HG03432 (cell line): Measurements from ENCODE around the gene ZNF462.
A peak's percentile ranks its signal among the peaks of the same experiment; 100 is the strongest.

Source experiments
- ATAC-seq: cut with Tn5 transposase; IDR thresholded peaks from one replicate; pipeline ENCODE4 v1.9.1; 2021; ENCODE audit warnings: mild to moderate bottlenecking, moderate library complexity; ENCODE audit not compliant: unreplicated experiment

ZNF462 gene

DNA sequence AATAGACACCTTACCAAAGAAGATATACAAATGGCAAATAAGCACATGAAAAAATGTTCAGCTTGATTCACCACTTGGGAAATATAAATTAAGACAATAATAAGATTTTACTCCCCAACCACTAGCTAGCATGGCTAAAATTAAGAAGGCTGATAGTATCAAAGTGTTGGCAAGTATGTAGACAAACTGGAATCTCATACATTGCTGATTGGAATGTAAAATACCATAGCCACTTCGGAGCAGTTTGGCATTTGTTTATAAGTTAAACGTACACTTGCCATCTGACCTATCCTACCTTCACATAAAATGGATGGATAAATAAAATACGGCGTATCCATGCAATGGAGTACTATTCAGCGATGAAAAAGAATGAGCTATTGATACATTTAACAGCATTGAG, 129.2 kb downstream of the ZNF462 start:
- ATAC-seq, result no peak

DNA sequence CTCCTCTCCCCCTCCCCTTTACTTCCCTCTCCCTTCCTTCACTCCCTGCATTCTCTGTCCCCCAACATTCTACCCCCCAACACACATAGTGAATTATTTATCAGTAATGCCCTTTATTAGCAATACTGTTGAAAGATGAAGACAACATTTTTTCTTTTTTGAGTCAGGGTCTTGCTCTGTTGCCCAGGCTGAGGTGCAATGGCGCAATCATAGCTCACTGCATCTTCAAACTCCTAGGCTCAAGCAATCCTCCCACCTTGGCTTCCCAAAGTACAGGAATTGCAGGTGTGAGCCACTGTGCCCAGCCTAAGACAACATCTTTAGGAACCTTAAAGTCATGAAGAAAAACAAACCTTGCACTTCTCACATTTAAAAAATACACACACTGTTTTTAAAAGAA, 130.6 kb downstream of the ZNF462 start:
- no peak for ATAC-seq

DNA sequence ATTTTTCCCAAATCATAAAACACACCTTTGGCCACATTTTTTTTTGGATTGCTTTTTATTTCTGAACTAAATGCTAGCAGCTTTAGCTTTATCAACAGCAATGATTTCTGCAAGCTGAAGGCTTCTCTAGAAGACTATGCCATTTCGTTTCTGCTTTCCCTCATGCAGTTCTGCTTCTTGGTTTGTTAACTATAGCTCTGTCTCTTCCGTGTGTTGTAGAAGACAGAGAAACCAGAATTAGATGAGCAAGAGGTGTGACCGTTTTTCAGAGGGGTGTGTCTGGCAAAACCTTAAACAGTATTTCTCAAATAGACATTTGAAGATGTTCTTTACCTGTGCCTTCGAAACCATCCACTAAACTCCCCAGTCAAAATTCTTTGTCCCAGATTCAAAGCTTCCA, 131.5 kb downstream of the ZNF462 start:
- ATAC-seq, result no peak

GRCh38 chr9:107000218-107000617, 137.3 kb downstream of the ZNF462 start:
- no peak for ATAC-seq

DNA sequence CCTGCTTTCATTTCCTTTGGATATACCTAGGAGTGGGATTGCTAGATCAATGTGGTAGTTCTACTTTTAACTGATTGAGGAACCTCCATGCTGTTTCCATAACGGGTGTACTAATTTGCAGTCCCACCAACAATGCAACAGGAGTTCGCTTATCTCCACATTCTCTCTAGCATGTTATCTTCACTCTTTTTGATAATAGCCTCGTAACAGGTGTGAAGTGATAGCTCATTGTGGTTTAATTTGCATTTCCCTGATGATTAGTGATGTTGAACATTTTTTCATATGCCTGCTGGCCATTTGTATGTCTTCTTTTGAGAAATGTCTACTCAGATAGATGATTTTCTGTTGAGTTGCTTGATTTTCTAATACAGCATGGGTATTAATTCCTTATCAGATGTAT, 142.2 kb downstream of the ZNF462 start:
- no peak for ATAC-seq

DNA sequence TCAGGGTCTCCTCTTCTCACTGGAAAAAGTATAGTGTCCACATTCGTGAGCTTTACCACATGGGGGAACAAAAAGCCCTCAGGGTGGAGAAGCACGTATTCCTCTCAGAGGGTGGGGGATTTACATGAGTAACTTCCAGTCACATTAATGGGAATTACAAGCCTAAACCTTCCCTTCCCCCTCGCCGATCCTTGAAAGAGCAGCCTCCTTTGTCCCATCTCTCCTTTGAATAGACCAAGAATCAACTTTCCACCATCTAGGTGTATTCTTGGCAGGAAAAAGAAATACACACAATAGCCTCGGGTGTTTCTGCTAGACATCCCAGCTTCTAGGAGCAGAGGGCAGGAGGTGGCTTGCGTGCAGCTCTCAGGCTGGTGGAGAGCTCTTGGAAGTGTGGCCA, 144.4 kb downstream of the ZNF462 start:
- no peak for ATAC-seq

GRCh38 chr9:107008011-107008410, 145.0 kb downstream of the ZNF462 start:
- no peak for ATAC-seq

DNA sequence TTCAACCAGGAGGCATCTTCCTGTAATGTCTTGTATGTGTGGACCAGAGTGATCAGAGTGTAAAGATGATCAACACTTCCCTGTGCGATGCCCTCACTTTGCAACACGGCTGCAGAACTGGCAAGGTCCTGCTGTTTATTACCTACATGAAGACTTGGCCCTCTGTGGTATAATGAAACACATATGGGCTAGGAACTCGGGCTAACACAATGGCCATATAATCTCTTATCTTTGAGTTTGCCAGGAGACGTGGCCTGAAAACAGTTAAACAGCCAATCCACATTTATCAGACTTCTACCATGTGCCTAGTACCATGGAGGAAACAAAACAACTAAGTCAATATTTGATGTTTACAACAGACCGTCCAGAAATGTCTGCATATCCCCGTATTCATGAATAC, 145.5 kb downstream of the ZNF462 start:
- ATAC-seq, result no peak

- ATAC-seq, result no peak
Measured at GRCh38 chr9:107016383-107016782, 153.4 kb downstream of the ZNF462 start.

DNA sequence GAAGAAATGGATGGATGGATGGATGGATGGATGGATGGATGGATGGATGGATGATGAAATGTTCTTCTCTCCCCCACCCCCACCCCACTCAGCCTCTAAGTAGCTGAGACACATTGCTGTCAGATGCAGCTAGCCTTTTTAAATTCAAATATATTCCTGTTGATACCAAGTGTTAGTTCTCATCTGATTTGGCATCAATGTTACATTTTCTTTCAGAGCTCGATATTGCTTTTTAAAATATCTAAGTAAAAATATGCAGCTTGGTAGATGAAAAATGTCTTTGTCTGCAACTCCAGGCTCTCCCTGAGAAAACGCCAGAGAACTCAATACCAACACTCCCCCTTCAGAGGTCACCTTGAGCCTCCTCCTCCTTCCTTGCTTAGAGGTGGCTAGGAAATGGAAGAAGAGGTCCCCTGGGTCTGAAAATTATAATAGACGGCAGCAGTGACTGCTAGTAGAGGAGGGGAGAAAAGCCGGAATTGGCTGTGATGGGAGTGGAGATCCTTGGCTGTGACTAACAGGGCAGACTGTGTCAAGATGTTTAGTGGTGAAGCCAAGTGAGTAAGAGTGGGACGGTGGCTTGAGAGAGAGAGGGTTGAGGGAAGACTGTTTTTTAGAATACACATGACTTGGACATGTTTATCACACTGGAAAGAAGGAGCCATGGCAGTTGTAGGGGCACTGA, 156.0 kb downstream of the ZNF462 start:
- no peak for ATAC-seq

GRCh38 chr9:107020040-107020530, 157.1 kb downstream of the ZNF462 start:
- ATAC-seq, result peak; percentile 54

DNA sequence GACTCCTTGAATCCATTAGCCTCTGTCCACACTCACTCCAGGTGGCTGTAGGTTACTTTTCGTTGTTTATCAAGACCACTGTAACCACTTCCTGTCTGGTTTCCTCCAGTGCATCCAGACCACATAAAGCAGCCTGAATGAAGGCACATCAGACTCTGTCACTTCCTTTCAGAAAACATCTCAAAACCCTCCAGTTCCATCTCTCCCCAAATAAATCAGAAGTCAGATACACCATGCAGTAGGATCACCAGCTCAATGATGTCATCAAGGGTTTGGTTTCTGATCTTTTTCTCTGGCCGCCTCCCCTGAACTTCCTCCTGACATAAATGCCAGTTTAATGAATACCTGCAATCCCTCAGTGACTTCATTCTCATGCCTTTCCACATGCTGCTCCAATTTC, 161.2 kb downstream of the ZNF462 start:
- ATAC-seq, result peak; percentile 82

GRCh38 chr9:107025260-107026035, 162.5 kb downstream of the ZNF462 start:
- no peak for ATAC-seq

- ATAC-seq, result no peak
Measured at GRCh38 chr9:107029146-107029545, 166.2 kb downstream of the ZNF462 start.

DNA sequence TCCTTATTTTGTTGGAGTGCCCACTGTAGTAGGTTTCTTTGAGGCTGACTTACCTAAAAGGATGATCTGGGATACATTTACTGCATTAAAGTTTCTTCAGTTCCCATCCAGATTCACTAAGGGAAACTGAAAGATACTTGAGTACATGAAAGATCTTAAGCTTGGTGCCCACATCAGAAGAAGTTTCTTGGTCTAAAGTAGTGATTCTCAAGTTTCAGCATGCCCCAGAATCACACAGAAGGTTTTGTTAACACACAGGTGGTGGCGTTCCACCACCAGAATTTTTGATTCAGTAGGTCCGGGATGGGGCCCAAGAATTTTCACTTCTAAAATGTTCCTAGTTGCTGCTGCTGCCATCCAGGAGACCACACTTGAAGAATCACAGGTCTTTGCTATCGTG, 171.0 kb downstream of the ZNF462 start:
- no peak for ATAC-seq

GRCh38 chr9:107034831-107035230, 171.9 kb downstream of the ZNF462 start:
- ATAC-seq, result peak; percentile 54

DNA sequence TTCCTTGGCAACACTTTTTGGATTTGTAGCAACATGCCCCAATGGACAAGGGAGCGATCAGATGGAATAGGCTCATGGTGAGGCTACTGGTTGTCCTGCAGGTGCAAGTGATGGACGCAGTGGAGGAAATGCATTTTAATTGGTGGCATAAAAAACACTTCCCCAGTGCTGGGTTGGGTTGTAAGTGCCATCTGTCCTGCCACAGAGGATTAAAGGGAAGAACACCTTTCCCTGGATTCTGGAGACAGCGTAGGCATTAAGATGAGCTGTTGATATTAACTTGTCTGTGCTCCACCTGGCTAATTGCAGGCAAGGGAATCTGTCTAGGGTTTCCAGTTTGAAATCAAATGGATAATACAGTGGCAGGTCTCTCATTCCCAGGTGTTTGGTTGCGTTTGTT, 173.4 kb downstream of the ZNF462 start:
- no peak for ATAC-seq

- no peak for ATAC-seq
Measured at GRCh38 chr9:107039542-107039941, 176.6 kb downstream of the ZNF462 start.

- no peak for ATAC-seq
Measured at GRCh38 chr9:107042606-107043005, 179.6 kb downstream of the ZNF462 start.

GRCh38 chr9:107043886-107044285, 180.9 kb downstream of the ZNF462 start:
- ATAC-seq, result no peak

DNA sequence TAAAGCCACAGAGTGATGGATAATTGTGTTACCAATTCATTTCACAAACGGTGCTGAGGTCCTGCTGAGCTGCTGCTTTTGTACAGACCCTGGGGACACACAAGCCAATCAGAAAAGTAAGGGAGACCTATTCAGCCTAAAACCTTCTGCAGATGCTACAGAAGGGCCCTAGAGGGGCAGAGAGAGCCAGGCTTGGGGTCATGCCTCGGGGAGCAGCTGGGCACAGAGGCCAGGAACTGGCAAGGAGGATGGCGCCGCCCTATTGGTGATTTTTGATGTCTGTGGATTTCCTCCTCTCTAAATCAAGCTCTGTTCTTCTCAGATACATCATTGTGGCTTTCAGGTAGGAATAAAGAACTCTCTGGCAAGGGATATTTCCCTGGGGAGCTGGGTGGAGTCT, 181.9 kb downstream of the ZNF462 start:
- ATAC-seq, result no peak

DNA sequence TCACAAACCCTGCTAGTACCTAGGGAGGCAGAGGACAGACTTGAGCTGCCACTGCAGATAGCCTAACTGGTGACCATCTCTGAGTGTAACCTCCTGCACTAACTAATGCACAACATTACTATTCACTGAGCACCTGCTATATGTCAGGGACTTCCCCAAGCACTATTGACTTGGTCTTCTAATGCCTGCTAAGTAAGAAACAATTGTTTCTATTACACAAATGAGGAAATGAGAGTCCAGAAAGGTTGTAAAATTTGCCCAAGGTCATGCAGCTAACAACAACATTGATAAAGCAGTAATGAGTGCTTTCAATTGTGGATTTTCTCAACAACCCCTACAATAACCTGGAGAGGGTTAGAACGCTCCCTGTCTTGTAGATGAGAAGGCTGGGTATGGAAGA, 183.7 kb downstream of the ZNF462 start:
- ATAC-seq, result peak; percentile 94
